ENCODE data around the gene SEMA5A. TPM values are rescaled to one million over a fixed set of nuclear protein-coding genes. Genes with fewer than 3 reads are reported as not detected.
A peak's percentile ranks its signal among the peaks of the same experiment; 100 is the strongest.

SEMA5A gene
- total RNA-seq, 4 donors from 2014 or later: 2.4 to 129 (median 10.0) TPM

- intact Hi-C loops (cut with DNase I; ENCODE audit: low total_unique reads): no loop called here
- DNase-seq: no peak
- Histone ChIP-seq H3K27me3 (no peaks in the 10 kb centered on the region), H3K9me3 (no peaks in the 10 kb centered on the region), H3K4me1 (no peaks in the 10 kb centered on the region), H3K36me3 (no peaks in the 10 kb centered on the region), H3K27ac (no peak overlapping the region), H3K4me3 (no peak overlapping the region)
- TF ChIP-seq CTCF (IDR thresholded peaks at IDR 0.05): no peak
- no peak for TF ChIP-seq POLR2A (IDR thresholded peaks at IDR 0.05)
These were observed 548.3 kb downstream of the SEMA5A start for GRCh38 chr5:8997542-8998070.

GRCh38 chr5:8993031-8993430 is 552.8 kb downstream of the SEMA5A start:
- no peaks in the 10 kb centered on the region for H3K4me1 ChIP-seq
- H3K36me3 ChIP-seq: no peaks in the 10 kb centered on the region
- no peak overlapping the region for H3K27ac ChIP-seq
- no peaks in the 10 kb centered on the region for H3K9me3 ChIP-seq
- H3K4me3 ChIP-seq: no peak overlapping the region
- intact Hi-C loops (cut with DNase I; ENCODE audit: low total_unique reads): no loop called here
- DNase-seq: no peak
- TF ChIP-seq POLR2A (IDR thresholded peaks at IDR 0.05) (no peak), CTCF (IDR thresholded peaks at IDR 0.05) (no peak)
- H3K27me3 ChIP-seq: no peaks in the 10 kb centered on the region

Small RNAs within 50 kb of the gene (microRNA-seq; reads per million reads assigned to microRNA genes)
- 2.5 reads per million for gene MIR4636 (ENCODE audit: borderline microRNAs expressed, borderline replicate concordance)

Small RNAs within 50 kb of the gene (small RNA-seq; reads per million reads assigned to genes)
- gene MIR4636 (not detected), gene SNORD123 (99.2 reads per million, percentile 94 among the genes with 10 or more reads in this experiment)

Other genes with a start within 250 kb of the SEMA5A start
- not detected for gene TAS2R1, start 84.3 kb upstream of the SEMA5A start, total RNA-seq

Data from uterus (tissue), 4 donors.